H1 (cell line): ENCODE results near the gene HYCC1. TPM values are rescaled to one million over a fixed set of nuclear protein-coding genes. Genes with fewer than 3 reads are reported as not detected.

Source experiments
- CTCF ChIA-PET: fragments of 300-600 bp; sonication (Branson Sonifier 250); formaldehyde crosslinking; loops from one replicate; lab custom pipeline; 2021; ENCODE audit not compliant: partially characterized antibody; lab: Charles Lee
- POLR2A ChIA-PET: fragments of 300-600 bp; sonication (Branson Sonifier 250); formaldehyde crosslinking; loops from one replicate; lab custom pipeline; 2021; ENCODE audit warnings: inconsistent platforms; ENCODE audit not compliant: partially characterized antibody; lab: Charles Lee
- DNase-seq, 2 experiments: peaks; one replicate each; pipeline versions ENCODE4 v3.0.0 to v3.0.0-alpha.2; 2010 to 2022; ENCODE audit warnings: low spot score in 2 of 2, low read depth in 1 of 2, mixed read lengths in 1 of 2
- FAIRE-seq: peaks from 2 replicates; lab custom pipeline; 2011; peaks lifted over from hg19 to GRCh38; lab: Jason Lieb, UNC
- H2AFZ ChIP-seq: 2 replicates; pipeline ENCODE4 v1.8.1; 2012; ENCODE audit warnings: low read length, inconsistent platforms
- H2AK5ac ChIP-seq: 2 replicates; pipeline ENCODE4 v1.6.1; 2013; ENCODE audit warnings: low read depth, low read length
- H2BK120ac ChIP-seq: replicated peaks from 2 replicates; pipeline ENCODE3; 2013; ENCODE audit warnings: low read depth, low read length, inconsistent platforms
- H2BK12ac ChIP-seq: 2 replicates; pipeline ENCODE4 v1.6.1; 2013; ENCODE audit warnings: low read depth, low read length
- H2BK15ac ChIP-seq: 2 replicates; pipeline ENCODE4 v1.6.1; 2013; ENCODE audit warnings: low read length
- H2BK20ac ChIP-seq: 2 replicates; pipeline ENCODE4 v1.6.1; 2013; ENCODE audit warnings: low read length
- H2BK5ac ChIP-seq: 2 replicates; pipeline ENCODE4 v1.6.1; 2013; ENCODE audit warnings: low read depth, low read length
- H3K14ac ChIP-seq: 2 replicates; pipeline ENCODE4 v1.6.1; 2013; ENCODE audit warnings: inconsistent platforms; ENCODE audit not compliant: insufficient read length
- H3K18ac ChIP-seq: 2 replicates; pipeline ENCODE4 v1.6.1; 2013; ENCODE audit warnings: low read length; ENCODE audit errors: extremely low read depth
- H3K23ac ChIP-seq: 2 replicates; pipeline ENCODE4 v1.6.1; 2013; ENCODE audit warnings: inconsistent platforms; ENCODE audit not compliant: insufficient read length
- H3K23me2 ChIP-seq: 2 replicates; pipeline ENCODE4 v1.6.1; 2013; ENCODE audit warnings: low read depth, low read length
- H3K27ac ChIP-seq: 2 replicates; pipeline ENCODE4 v1.6.1; 2011; ENCODE audit warnings: low read depth, low read length, inconsistent platforms
- H3K27me3 ChIP-seq, 4 experiments: replicated peaks in 1 of 4; 1 replicate in 1 of 4; 2 replicates in 3 of 4; pipeline versions ENCODE4 v1.6.1 to v1.8.1; 2011 to 2013; ENCODE audit warnings: low read length in 3 of 4, mild to moderate bottlenecking in 3 of 4, inconsistent platforms in 2 of 4, mixed read lengths in 2 of 4, moderate library complexity in 1 of 4; ENCODE audit not compliant: control insufficient read depth in 3 of 4, insufficient read depth in 3 of 4; ENCODE audit errors: extremely low read depth in 1 of 4
- H3K36me3 ChIP-seq, 4 experiments: 2 replicates each; pipeline versions ENCODE4 v1.6.1 to v1.8.1; 2011 to 2013; ENCODE audit warnings: mild to moderate bottlenecking in 4 of 4, low read length in 3 of 4, moderate library complexity in 2 of 4, control low read depth in 1 of 4, inconsistent platforms in 1 of 4; ENCODE audit not compliant: insufficient read depth in 4 of 4, control insufficient read depth in 2 of 4
- H3K4ac ChIP-seq: replicated peaks from 2 replicates; pipeline ENCODE3; 2013; ENCODE audit warnings: low read length, low read depth, mixed read lengths, inconsistent platforms; ENCODE audit not compliant: insufficient read length
- H3K4me1 ChIP-seq, 4 experiments: replicated peaks in 1 of 4; 1 replicate in 1 of 4; 2 replicates in 3 of 4; pipeline versions ENCODE4 v1.6.1 to v1.8.1; 2011 to 2013; ENCODE audit warnings: low read length in 3 of 4, inconsistent platforms in 2 of 4, mixed read lengths in 1 of 4; ENCODE audit not compliant: insufficient read depth in 4 of 4, control insufficient read depth in 3 of 4
- H3K4me2 ChIP-seq, 2 experiments: 2 replicates each; pipeline versions ENCODE4 v1.6.1 to v1.8.1; 2011 to 2013; ENCODE audit warnings: low read depth in 2 of 2, low read length in 2 of 2, control low read depth in 1 of 2, inconsistent platforms in 1 of 2, mild to moderate bottlenecking in 1 of 2; ENCODE audit not compliant: insufficient read depth in 1 of 2
- H3K4me3 ChIP-seq, 4 experiments: fragments of 200-600, 300-600 bp in 1 of 4; sonication (generic), shearing (Covaris generic), sonication (Bioruptor Twin) in 1 of 4; 2 replicates each; pipeline versions ENCODE4 v1.5.1 to v1.8.1; 2011 to 2016; ENCODE audit warnings: low read length in 4 of 4, low read depth in 3 of 4, control low read depth in 2 of 4, inconsistent platforms in 2 of 4, mild to moderate bottlenecking in 2 of 4, mixed read lengths in 1 of 4, moderate library complexity in 1 of 4; ENCODE audit not compliant: insufficient read depth in 2 of 4; ENCODE audit errors: extremely low read depth in 1 of 4
- H3K56ac ChIP-seq: replicated peaks from 2 replicates; pipeline ENCODE3; 2013; ENCODE audit warnings: low read depth, mild to moderate bottlenecking, mixed read lengths, low read length, inconsistent platforms; ENCODE audit not compliant: insufficient read length
- H3K79me1 ChIP-seq: 2 replicates; pipeline ENCODE4 v1.6.1; 2013; ENCODE audit warnings: low read depth, low read length, control low read depth
- H3K79me2 ChIP-seq, 2 experiments: 2 replicates each; pipeline versions ENCODE4 v1.6.1 to v1.8.1; 2012 to 2013; ENCODE audit warnings: low read length in 2 of 2, mild to moderate bottlenecking in 2 of 2, inconsistent platforms in 1 of 2; ENCODE audit not compliant: insufficient read depth in 2 of 2, control insufficient read depth in 1 of 2
- H3K9ac ChIP-seq, 4 experiments: replicated peaks in 1 of 4; 1 replicate in 1 of 4; 2 replicates in 3 of 4; pipeline versions ENCODE4 v1.6.1 to v1.8.1; 2011 to 2013; ENCODE audit warnings: low read depth in 3 of 4, low read length in 3 of 4, control low read depth in 2 of 4, mild to moderate bottlenecking in 2 of 4, moderate library complexity in 2 of 4, inconsistent platforms in 1 of 4; ENCODE audit errors: extremely low read depth in 1 of 4
- H3K9me3 ChIP-seq, 2 experiments: 2 replicates each; pipeline versions ENCODE4 v1.6.1 to v1.8.1; 2012 to 2013; ENCODE audit warnings: mild to moderate bottlenecking in 2 of 2, moderate library complexity in 2 of 2, control low read depth in 1 of 2, inconsistent platforms in 1 of 2, low read depth in 1 of 2, low read length in 1 of 2, mixed read lengths in 1 of 2; ENCODE audit not compliant: insufficient read depth in 2 of 2
- H4K20me1 ChIP-seq, 2 experiments: replicated peaks in 1 of 2; 2 replicates each; pipeline versions ENCODE3 to v1.8.1; 2011 to 2013; ENCODE audit warnings: inconsistent platforms in 2 of 2, low read length in 2 of 2, mild to moderate bottlenecking in 1 of 2; ENCODE audit not compliant: insufficient read depth in 2 of 2, control insufficient read depth in 1 of 2
- H4K5ac ChIP-seq: 2 replicates; pipeline ENCODE4 v1.6.1; 2013; ENCODE audit warnings: low read length, low read depth, mixed read lengths, inconsistent platforms; ENCODE audit not compliant: insufficient read length
- H4K8ac ChIP-seq: 2 replicates; pipeline ENCODE4 v1.8.0; 2013; ENCODE audit warnings: mild to moderate bottlenecking, moderate library complexity, low read length, inconsistent platforms; ENCODE audit not compliant: insufficient read depth; ENCODE audit errors: extremely low read depth
- H4K91ac ChIP-seq: replicated peaks from 2 replicates; pipeline ENCODE3; 2013; ENCODE audit warnings: low read length, mixed read lengths, inconsistent platforms; ENCODE audit not compliant: insufficient read length
- ATF3 ChIP-seq: IDR thresholded peaks from 2 replicates; pipeline ENCODE4 v1.6.1; 2011; ENCODE audit warnings: low read depth, mild to moderate bottlenecking, low read length; ENCODE audit not compliant: insufficient read depth
- CHD2 ChIP-seq: IDR thresholded peaks from 2 replicates; pipeline ENCODE4 v1.6.1; 2012; ENCODE audit warnings: low read length, improper control_type of control experiment
- EP300 ChIP-seq, 2 experiments: IDR thresholded peaks; 1 replicate in 1 of 2; 2 replicates in 1 of 2; pipeline ENCODE4 v1.6.1; 2011 to 2012; ENCODE audit warnings: low read depth in 2 of 2, low read length in 2 of 2, mild to moderate bottlenecking in 2 of 2, borderline replicate concordance in 1 of 2, inconsistent platforms in 1 of 2, moderate library complexity in 1 of 2
- EZH2 ChIP-seq: fragments of 200-600 bp; sonication (generic); IDR thresholded peaks from 2 replicates; pipeline ENCODE4 v1.7.1; 2012; ENCODE audit warnings: low read depth, mild to moderate bottlenecking, moderate library complexity, low read length, inconsistent platforms; ENCODE audit not compliant: severe bottlenecking
- PHF8 ChIP-seq: fragments of 200-600 bp; sonication (generic); conservative IDR thresholded peaks from 2 replicates; pipeline ENCODE4 v1.7.1; 2012; ENCODE audit warnings: low read depth, mild to moderate bottlenecking, inconsistent platforms, low read length, moderate library complexity
- RBBP5 ChIP-seq: IDR thresholded peaks from 2 replicates; pipeline ENCODE4 v1.7.1; 2012; ENCODE audit warnings: low read depth, mild to moderate bottlenecking, inconsistent platforms, low read length, moderate library complexity, borderline replicate concordance
- RXRA ChIP-seq: IDR thresholded peaks from 2 replicates; pipeline ENCODE4 v1.6.1; 2011; ENCODE audit warnings: low read depth, mild to moderate bottlenecking, low read length, moderate library complexity; ENCODE audit not compliant: insufficient read depth
- TAF1 ChIP-seq: IDR thresholded peaks from 2 replicates; pipeline ENCODE4 v1.6.1; 2011; ENCODE audit warnings: mild to moderate bottlenecking, low read depth, low read length
- TEAD4 ChIP-seq: IDR thresholded peaks from 2 replicates; pipeline ENCODE4 v1.6.1; 2012; ENCODE audit warnings: low read depth, low read length, inconsistent platforms, mixed read lengths
- ZNF274 ChIP-seq: IDR thresholded peaks from 2 replicates; pipeline ENCODE4 v1.7.0; 2012; ENCODE audit warnings: low read length, borderline replicate concordance; ENCODE audit errors: extremely low read depth
- WGBS, 2 experiments: shearing (Covaris generic) in 1 of 2; methylation state at CpG; one replicate each; pipeline versions ENCODE4 v1.1.6 to v1.1.7; 2013 to 2015; ENCODE audit warnings: low lambda C conversion rate in 2 of 2, mixed read lengths in 2 of 2, inconsistent platforms in 1 of 2, low coverage in 1 of 2, missing lambda C conversion rate in 1 of 2; ENCODE audit not compliant: insufficient replicate concordance in 2 of 2, insufficient coverage in 1 of 2, insufficient read length in 1 of 2; ENCODE audit errors: extremely low coverage in 1 of 2, missing lambda C conversion rate in 1 of 2; 5-methylcytosine and 5-hydroxymethylcytosine counted together
- polyA plus RNA-seq, 7 experiments: library from polyadenylated mRNA; depleted of rRNA in 3 of 7; stranded (reverse) in 5 of 7; unstranded in 2 of 7; fragments of >200 nt in 5 of 7; fragments of 200-250 nt in 2 of 7; gene quantifications; 1 replicate in 5 of 7; 2 replicates in 1 of 7; 4 replicates in 1 of 7; pipeline versions ENCODE4 v1.2.1 to v1.2.3, GENCODE V29; 2011 to 2013; ENCODE audit warnings: missing spikeins in 2 of 7, mixed read lengths in 2 of 7
- total RNA-seq: library from RNA; stranded (reverse); fragmentation: NEBNext Ultra II Directional; extraction: Animal tissue kit (Norgen Biotek cat#: 25700); gene quantifications from 2 replicates; pipeline ENCODE4 v1.2.1, GENCODE V29; 2021

Gene HYCC1
- total and polyA plus RNA-seq, 2 of the 8 experiments (the other 6 are each of a cell fraction or from before 2014, with no cell fraction given), result 20.2 to 142 TPM

GRCh38 chr7:22992874-22993840 is 20.8 kb downstream of the HYCC1 start:
- no peak overlapping the region for H3K14ac ChIP-seq
- H3K4me3 ChIP-seq, result no peak overlapping the region
- no peak overlapping the region for H4K5ac ChIP-seq
- no peak overlapping the region for H3K56ac ChIP-seq
- no peak overlapping the region for H2BK15ac ChIP-seq
- peaks cover 0 to 57% of the 10 kb centered on the region in 2 experiments; a peak in 3 of 4 replicates for H3K79me2 ChIP-seq
- H3K27me3 ChIP-seq, result no peaks in the 10 kb centered on the region
- no peak for DNase-seq
- no peaks in the 10 kb centered on the region for H3K23me2 ChIP-seq
- H2BK20ac ChIP-seq, result no peak overlapping the region
- H2BK120ac ChIP-seq, result no peak overlapping the region
- H3K4me1 ChIP-seq, result peaks cover 0 to 13% (median 11%) of the 10 kb centered on the region in 4 experiments; a peak in 4 of 7 replicates
- H4K91ac ChIP-seq, result no peak overlapping the region
- 89% methylated on average over 3 of the region's 3 CpGs; no CpG with 5 or more reads in 1 of the 2 experiments for WGBS, 2 experiments
- CTCF ChIA-PET, result interaction anchor here (0.6 to 2.5 kb wide), 3 partner anchors 19 to 522 kb away, joined by 3 to 9 read pairs (median 5); no protein-coding TSS in a partner anchor
- POLR2A ChIA-PET, result interaction anchor here (0.7 kb wide), 1 partner anchor 126 kb away, joined by 4 read pairs; no protein-coding TSS in a partner anchor
- no peak overlapping the region for H3K27ac ChIP-seq
- H2AFZ ChIP-seq, result no peak overlapping the region
- H3K4ac ChIP-seq, result no peak overlapping the region
- no peak overlapping the region for H4K8ac ChIP-seq
- no peak overlapping the region for H3K9ac ChIP-seq
- no peaks in the 10 kb centered on the region for H3K79me1 ChIP-seq
- no peak overlapping the region for H3K4me2 ChIP-seq
- H3K18ac ChIP-seq, result no peak overlapping the region
- no peaks in the 10 kb centered on the region for H4K20me1 ChIP-seq
- H2AK5ac ChIP-seq, result no peak overlapping the region
- no peak overlapping the region for H2BK12ac ChIP-seq
- FAIRE-seq, result no peak
- H2BK5ac ChIP-seq, result no peak overlapping the region
- H3K36me3 ChIP-seq, result no peaks in the 10 kb centered on the region
- H3K9me3 ChIP-seq, result no peaks in the 10 kb centered on the region
- no peak overlapping the region for H3K23ac ChIP-seq
- TF ChIP-seq TAF1 (no peak), EZH2 (no peak), RBBP5 (no peak), ATF3 (no peak), RXRA (no peak), CHD2 (no peak), PHF8 (no peak), EP300 (IDR thresholded peaks at IDR 0.05; ENCODE audit: borderline replicate concordance in 1 of 2, low read depth in 2 of 2, low read length in 2 of 2) (no peak), ZNF274 (no peak), TEAD4 (no peak)
